ENCODE data around the gene ZNF550. TPM values are rescaled to one million over a fixed set of nuclear protein-coding genes. Genes with fewer than 3 reads are reported as not detected.
"Not testable (repeated sequence)": the region's sequence is repeated elsewhere in the genome, so short reads cannot be mapped to it uniquely, and the experiment has no call there.

The ZNF550 gene
- total and polyA plus RNA-seq, 2 donors (not counting 3 experiments of a cell fraction or from before 2014, with no cell fraction given), result 2.0 to 8.4 TPM

DNA sequence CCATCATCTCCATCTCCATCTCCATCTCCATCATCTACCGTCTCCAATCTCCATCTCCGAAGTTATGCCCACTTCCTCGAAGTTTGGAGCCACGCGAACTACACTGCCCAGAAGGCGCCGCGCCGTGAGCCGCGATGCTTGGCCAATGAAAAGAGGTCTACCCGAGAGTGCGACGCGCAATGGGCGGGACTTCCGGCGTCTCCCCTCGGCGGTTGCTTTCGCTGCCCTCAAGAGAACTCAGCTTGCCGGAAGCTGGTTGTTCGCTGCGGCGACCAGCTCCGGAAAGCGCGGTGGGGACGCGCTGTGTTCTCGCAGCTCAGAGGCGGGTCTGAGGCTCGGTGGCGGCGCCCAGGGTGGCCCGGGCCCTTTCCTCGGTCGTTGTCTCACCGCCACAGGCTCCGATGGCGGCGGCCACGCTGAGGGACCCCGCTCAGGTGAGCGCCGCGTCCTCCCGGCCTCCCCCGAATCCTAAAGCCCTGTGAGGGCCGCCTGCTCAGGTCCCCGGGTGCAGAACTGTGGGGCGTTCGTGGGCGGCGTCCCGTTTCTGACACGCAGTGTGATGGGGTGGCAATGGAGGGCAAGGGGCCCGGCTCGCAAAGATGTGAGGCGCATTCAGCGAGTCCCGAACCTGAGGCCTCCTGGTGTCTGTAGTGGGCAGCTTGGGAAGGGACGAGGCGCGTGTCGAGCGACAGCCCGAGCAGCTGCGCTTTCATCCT lies 59.8 kb downstream of the ZNF550 start, which contains the start of gene ZNF773:
ZNF773 (plus strand) TSS at position 259 of the 716 bp plus-strand sequence; CDS start at position 402, 143 bp downstream.
- POLR2A ChIA-PET, result interaction anchor here (0.5 to 0.7 kb wide), 2 partner anchors 8 to 28 kb away, joined by 4 read pairs; partner anchors contain the start of gene ZNF549
- dilution Hi-C loops (cut with MboI; ENCODE audit: extremely low pct_ligation_motif_present, low sequenced_read_pairs); H3K9me3 ChIP-seq (replicated peaks; ENCODE audit: control insufficient read depth, insufficient read depth, low read length); H3K9ac ChIP-seq (replicated peaks; ENCODE audit: extremely low read depth, insufficient read depth, low read length); H3K36me3 ChIP-seq (ENCODE audit: control insufficient read depth in 2 of 2, extremely low read depth in 1 of 2, insufficient read depth in 2 of 2, low read length in 2 of 2); H3K27me3 ChIP-seq (ENCODE audit: control insufficient read depth in 2 of 2, insufficient read depth in 2 of 2, low read length in 2 of 2); H3K27ac ChIP-seq (ENCODE audit: insufficient read depth, low read depth, low read length); H4K20me1 ChIP-seq (replicated peaks; ENCODE audit: control insufficient read depth, extremely low read depth, insufficient read depth, low read length); H3K9me1 ChIP-seq (replicated peaks; ENCODE audit: control insufficient read depth, extremely low read depth, insufficient read depth, low read length); H3K4me1 ChIP-seq (ENCODE audit: control insufficient read depth, extremely low read depth, insufficient read depth, low read length); H3K79me2 ChIP-seq (ENCODE audit: control insufficient read depth, insufficient read depth, low read length): not testable (repeated sequence)
- peak within 1 kb of the TSS; percentile 61 for H2AFZ ChIP-seq (ENCODE audit: low read depth, low read length)
- intact Hi-C loops (cut with micrococcal nuclease), result loop anchor here (1.0 to 2.0 kb wide), 2 partner anchors 23 to 27 kb away; partner anchors contain the start of genes ZNF549 and ZNF772
- H3K4me3 ChIP-seq (replicated peaks in 1 of 3; ENCODE audit: insufficient read depth in 1 of 3, low read depth in 1 of 3, low read length in 3 of 3), result peak within 1 kb of the TSS; percentile 17 to 68 (median 49)
- DNase-seq (ENCODE audit: low read depth, low spot score), result peak; percentile 95
- FAIRE-seq, result peak; percentile 96
- TSS peak; percentile 41 for BruUV-seq (replicated peaks)
- CTCF ChIA-PET, result interaction anchor here (1.0 kb wide), 1 partner anchor 22 kb away, joined by 4 read pairs; the partner anchor contains the start of gene ZNF772
- peak within 1 kb of the TSS; percentile 77 for H3K4me2 ChIP-seq (ENCODE audit: insufficient read depth, low read length)
- TF ChIP-seq, protein P1, sequence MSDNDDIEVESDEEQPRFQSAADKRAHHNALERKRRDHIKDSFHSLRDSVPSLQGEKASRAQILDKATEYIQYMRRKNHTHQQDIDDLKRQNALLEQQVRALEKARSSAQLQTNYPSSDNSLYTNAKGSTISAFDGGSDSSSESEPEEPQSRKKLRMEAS (IDR thresholded peaks at IDR 0.05; ENCODE audit: insufficient read depth, insufficient read length), result peak; percentile 38
- TF ChIP-seq POLR2A (IDR thresholded peaks at IDR 0.05; ENCODE audit: low read depth, low read length) (peak; percentile 82), POLR2AphosphoS5 (IDR thresholded peaks at IDR 0.05; ENCODE audit: insufficient read depth, low read depth, low read length) (peak; percentile 83)

DNA sequence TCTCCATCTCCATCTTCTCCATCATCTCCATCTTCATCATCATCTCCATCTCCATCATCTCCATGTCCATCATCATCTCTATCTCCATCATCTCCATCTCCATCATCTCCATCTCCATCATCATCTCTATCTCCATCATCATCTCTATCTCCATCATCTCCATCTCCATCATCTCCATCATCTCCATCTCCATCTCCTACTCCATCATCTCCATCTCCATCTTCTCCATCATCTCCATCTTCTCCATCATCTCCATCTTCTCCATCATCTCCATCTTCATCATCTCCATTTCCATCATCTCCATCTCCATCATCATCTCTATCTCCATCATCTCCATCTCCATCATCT lies 60.4 kb downstream of the ZNF550 start:
- intact Hi-C loops (cut with micrococcal nuclease), result loop anchor here (1.0 to 2.0 kb wide), 2 partner anchors 22 to 27 kb away; partner anchors contain the start of genes ZNF549 and ZNF772
- H3K79me2 ChIP-seq (ENCODE audit: control insufficient read depth, insufficient read depth, low read length); BruUV-seq (replicated peaks); FAIRE-seq; H3K4me2 ChIP-seq (ENCODE audit: insufficient read depth, low read length); H4K20me1 ChIP-seq (replicated peaks; ENCODE audit: control insufficient read depth, extremely low read depth, insufficient read depth, low read length); H3K9ac ChIP-seq (replicated peaks; ENCODE audit: extremely low read depth, insufficient read depth, low read length); H3K27ac ChIP-seq (ENCODE audit: insufficient read depth, low read depth, low read length); H2AFZ ChIP-seq (ENCODE audit: low read depth, low read length); H3K9me3 ChIP-seq (replicated peaks; ENCODE audit: control insufficient read depth, insufficient read depth, low read length); H3K27me3 ChIP-seq (ENCODE audit: control insufficient read depth in 2 of 2, insufficient read depth in 2 of 2, low read length in 2 of 2); H3K4me3 ChIP-seq (replicated peaks in 1 of 3; ENCODE audit: insufficient read depth in 1 of 3, low read depth in 1 of 3, low read length in 3 of 3); H3K9me1 ChIP-seq (replicated peaks; ENCODE audit: control insufficient read depth, extremely low read depth, insufficient read depth, low read length); H3K4me1 ChIP-seq (ENCODE audit: control insufficient read depth, extremely low read depth, insufficient read depth, low read length); H3K36me3 ChIP-seq (ENCODE audit: control insufficient read depth in 2 of 2, extremely low read depth in 1 of 2, insufficient read depth in 2 of 2, low read length in 2 of 2); DNase-seq (ENCODE audit: low read depth, low spot score); dilution Hi-C loops (cut with MboI; ENCODE audit: extremely low pct_ligation_motif_present, low sequenced_read_pairs): not testable (repeated sequence)
- ChIA-PET CTCF (interaction anchor here (1.0 kb wide), 1 partner anchor 22 kb away, joined by 4 read pairs; the partner anchor contains the start of gene ZNF772), POLR2A (interaction anchor here (0.5 to 0.7 kb wide), 2 partner anchors 9 to 28 kb away, joined by 4 read pairs; partner anchors contain the start of gene ZNF549)

DNA sequence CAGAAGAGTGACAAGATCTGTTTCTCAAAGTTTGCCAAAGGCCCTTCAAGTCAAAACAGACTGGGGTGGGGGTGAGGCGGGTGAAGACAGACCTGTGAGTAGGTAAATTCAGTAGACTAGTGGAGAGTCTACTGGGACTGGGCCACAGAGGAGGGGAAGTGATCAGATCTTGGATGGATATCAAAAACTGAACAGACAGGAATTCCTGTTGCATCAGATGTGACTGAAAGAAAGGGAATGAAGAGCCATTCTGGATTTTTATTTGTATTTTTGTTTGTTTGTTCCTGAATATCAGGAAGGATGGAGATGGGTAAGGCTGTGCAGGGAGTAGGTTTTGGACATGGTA lies 71.4 kb downstream of the ZNF550 start:
- H2AFZ ChIP-seq (ENCODE audit: low read depth, low read length); H3K9ac ChIP-seq (replicated peaks; ENCODE audit: extremely low read depth, insufficient read depth, low read length); FAIRE-seq; H3K79me2 ChIP-seq (ENCODE audit: control insufficient read depth, insufficient read depth, low read length); H3K9me1 ChIP-seq (replicated peaks; ENCODE audit: control insufficient read depth, extremely low read depth, insufficient read depth, low read length); BruUV-seq (replicated peaks); DNase-seq (ENCODE audit: low read depth, low spot score); POLR2A ChIA-PET; H3K27me3 ChIP-seq (ENCODE audit: control insufficient read depth in 2 of 2, insufficient read depth in 2 of 2, low read length in 2 of 2); dilution Hi-C loops (cut with MboI; ENCODE audit: extremely low pct_ligation_motif_present, low sequenced_read_pairs); H3K9me3 ChIP-seq (replicated peaks; ENCODE audit: control insufficient read depth, insufficient read depth, low read length); H4K20me1 ChIP-seq (replicated peaks; ENCODE audit: control insufficient read depth, extremely low read depth, insufficient read depth, low read length); H3K4me1 ChIP-seq (ENCODE audit: control insufficient read depth, extremely low read depth, insufficient read depth, low read length); H3K27ac ChIP-seq (ENCODE audit: insufficient read depth, low read depth, low read length); intact Hi-C loops (cut with micrococcal nuclease): not testable (repeated sequence)
- CTCF ChIA-PET, result interaction anchor here (1.3 kb wide), 1 partner anchor 11 kb away, joined by 4 read pairs; the partner anchor contains the start of gene ZNF772
- peak overlapping the region in 1 of 3 experiments; percentile 33 for H3K4me3 ChIP-seq (replicated peaks in 1 of 3; ENCODE audit: insufficient read depth in 1 of 3, low read depth in 1 of 3, low read length in 3 of 3)
- peak overlapping the region; percentile 34 for H3K4me2 ChIP-seq (ENCODE audit: insufficient read depth, low read length)
- peaks cover 4 to 21% of the 10 kb centered on the region in 2 experiments for H3K36me3 ChIP-seq (ENCODE audit: control insufficient read depth in 2 of 2, extremely low read depth in 1 of 2, insufficient read depth in 2 of 2, low read length in 2 of 2)

Measured in endothelial cell of umbilical vein (primary cell).